Fibroblast of lung (primary cell): Measurements from ENCODE around the gene SEC61B. TPM values are rescaled to one million over a fixed set of nuclear protein-coding genes. Genes with fewer than 3 reads are reported as not detected.

ENCODE experiments used
- DNase-seq, 2 donors: peaks; one replicate each; pipeline versions ENCODE4 v3.0.0 to v3.0.0-alpha.2; 2010; ENCODE audit warnings: low read depth in 2 of 2
- H2AFZ ChIP-seq: 2 replicates; pipeline ENCODE4 v1.5.1; 2012; ENCODE audit warnings: low read length, control low read depth, inconsistent platforms
- H3K27ac ChIP-seq: 2 replicates; pipeline ENCODE4 v1.5.1; 2011; ENCODE audit warnings: low read length, control low read depth; ENCODE audit not compliant: insufficient read depth
- H3K27me3 ChIP-seq: 2 replicates; pipeline ENCODE4 v1.5.1; 2011; ENCODE audit warnings: mild to moderate bottlenecking, low read length; ENCODE audit not compliant: control insufficient read depth, insufficient read depth
- H3K36me3 ChIP-seq: 2 replicates; pipeline ENCODE4 v1.5.1; 2011; ENCODE audit warnings: low read length; ENCODE audit not compliant: control insufficient read depth, insufficient read depth
- H3K4me1 ChIP-seq: 2 replicates; pipeline ENCODE4 v1.5.1; 2011; ENCODE audit warnings: low read length; ENCODE audit not compliant: control insufficient read depth, insufficient read depth; ENCODE audit errors: extremely low read depth
- H3K4me2 ChIP-seq: 2 replicates; pipeline ENCODE4 v1.5.1; 2011; ENCODE audit warnings: low read length, control low read depth; ENCODE audit not compliant: insufficient read depth; ENCODE audit errors: extremely low read depth
- H3K4me3 ChIP-seq, 4 experiments: fragments of 200-600 bp in 1 of 4; sonication (generic) in 1 of 4; replicated peaks in 1 of 4; 2 replicates each; pipeline ENCODE4 v1.5.1; 2011 to 2016; ENCODE audit warnings: low read length in 4 of 4, low read depth in 3 of 4, mild to moderate bottlenecking in 3 of 4, control low read depth in 2 of 4, inconsistent platforms in 1 of 4, mixed read lengths in 1 of 4; ENCODE audit not compliant: insufficient read depth in 1 of 4; ENCODE audit errors: control extremely low read depth in 1 of 4
- H3K79me2 ChIP-seq: 2 replicates; pipeline ENCODE4 v1.5.1; 2012; ENCODE audit warnings: mild to moderate bottlenecking, low read length, inconsistent platforms; ENCODE audit not compliant: control insufficient read depth, insufficient read depth
- H3K9ac ChIP-seq: 2 replicates; pipeline ENCODE4 v1.5.1; 2011; ENCODE audit warnings: mild to moderate bottlenecking, low read length, control low read depth; ENCODE audit not compliant: insufficient read depth
- H3K9me3 ChIP-seq: 2 replicates; pipeline ENCODE4 v1.5.1; 2012; ENCODE audit warnings: low read depth, low read length; ENCODE audit not compliant: control insufficient read depth, insufficient read depth
- H4K20me1 ChIP-seq: 2 replicates; pipeline ENCODE4 v1.5.1; 2011; ENCODE audit warnings: low read length; ENCODE audit not compliant: control insufficient read depth, insufficient read depth; ENCODE audit errors: extremely low read depth
- EZH2 ChIP-seq: IDR thresholded peaks from 2 replicates; pipeline ENCODE4 v1.5.1; 2012; ENCODE audit warnings: low read length, control low read depth, mild to moderate bottlenecking; ENCODE audit errors: missing control alignments
- polyA plus RNA-seq, 2 donors: library from polyadenylated mRNA; depleted of rRNA in 1 of 2; stranded (reverse) in 1 of 2; unstranded in 1 of 2; fragments of >200 nt; gene quantifications; 2 replicates each; pipeline ENCODE4 v1.2.1, GENCODE V29; 2011 to 2012; ENCODE audit warnings: missing spikeins in 1 of 2
- total RNA-seq: library from RNA; depleted of rRNA; stranded (reverse); fragments of >200 nt; gene quantifications from 2 replicates; pipeline ENCODE4 v1.2.1, GENCODE V29; 2014
- TF ChIP-seq, protein P1 (sequence below), 2 donors: IDR thresholded peaks in 1 of 2; conservative IDR thresholded peaks in 1 of 2; 1 replicate in 1 of 2; 2 replicates in 1 of 2; pipeline ENCODE4 v1.5.1; 2011 to 2012; ENCODE audit warnings: low read length in 2 of 2, control low read depth in 1 of 2, inconsistent platforms in 1 of 2, low read depth in 1 of 2, mild to moderate bottlenecking in 1 of 2

SEC61B gene
- total and polyA plus RNA-seq, 2 donors (not counting 1 experiment from before 2014, with no cell fraction given): 58.8 to 213 TPM

DNA sequence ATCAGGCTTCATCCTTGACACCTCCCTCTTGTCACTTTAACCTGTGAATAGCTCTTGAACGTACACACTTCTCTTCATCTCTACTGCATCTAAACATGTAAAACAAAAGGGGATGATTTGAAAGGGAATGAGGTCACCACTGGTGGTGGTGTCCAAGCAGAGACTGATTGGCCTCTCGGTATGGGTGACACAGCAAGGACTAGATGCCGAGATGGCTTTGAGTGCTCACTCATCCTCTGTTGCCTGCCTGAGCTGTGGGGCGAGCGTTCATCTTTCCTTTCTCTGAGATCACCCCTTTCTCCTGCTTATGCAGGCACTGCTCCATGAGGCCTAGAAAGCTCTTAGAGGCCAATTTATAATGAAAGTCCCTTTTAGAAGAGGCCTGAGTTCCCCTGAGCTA, 51.9 kb downstream of the SEC61B start:
- no peaks in the 10 kb centered on the region for H3K27me3 ChIP-seq
- TF ChIP-seq, protein P1, sequence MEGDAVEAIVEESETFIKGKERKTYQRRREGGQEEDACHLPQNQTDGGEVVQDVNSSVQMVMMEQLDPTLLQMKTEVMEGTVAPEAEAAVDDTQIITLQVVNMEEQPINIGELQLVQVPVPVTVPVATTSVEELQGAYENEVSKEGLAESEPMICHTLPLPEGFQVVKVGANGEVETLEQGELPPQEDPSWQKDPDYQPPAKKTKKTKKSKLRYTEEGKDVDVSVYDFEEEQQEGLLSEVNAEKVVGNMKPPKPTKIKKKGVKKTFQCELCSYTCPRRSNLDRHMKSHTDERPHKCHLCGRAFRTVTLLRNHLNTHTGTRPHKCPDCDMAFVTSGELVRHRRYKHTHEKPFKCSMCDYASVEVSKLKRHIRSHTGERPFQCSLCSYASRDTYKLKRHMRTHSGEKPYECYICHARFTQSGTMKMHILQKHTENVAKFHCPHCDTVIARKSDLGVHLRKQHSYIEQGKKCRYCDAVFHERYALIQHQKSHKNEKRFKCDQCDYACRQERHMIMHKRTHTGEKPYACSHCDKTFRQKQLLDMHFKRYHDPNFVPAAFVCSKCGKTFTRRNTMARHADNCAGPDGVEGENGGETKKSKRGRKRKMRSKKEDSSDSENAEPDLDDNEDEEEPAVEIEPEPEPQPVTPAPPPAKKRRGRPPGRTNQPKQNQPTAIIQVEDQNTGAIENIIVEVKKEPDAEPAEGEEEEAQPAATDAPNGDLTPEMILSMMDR (conservative IDR thresholded peaks at IDR 0.05 in 1 of 2, IDR thresholded peaks at IDR 0.05 in 1 of 2; ENCODE audit: low read depth in 1 of 2, low read length in 2 of 2): no peak
- no peak for TF ChIP-seq EZH2
- H4K20me1 ChIP-seq: no peaks in the 10 kb centered on the region

DNA sequence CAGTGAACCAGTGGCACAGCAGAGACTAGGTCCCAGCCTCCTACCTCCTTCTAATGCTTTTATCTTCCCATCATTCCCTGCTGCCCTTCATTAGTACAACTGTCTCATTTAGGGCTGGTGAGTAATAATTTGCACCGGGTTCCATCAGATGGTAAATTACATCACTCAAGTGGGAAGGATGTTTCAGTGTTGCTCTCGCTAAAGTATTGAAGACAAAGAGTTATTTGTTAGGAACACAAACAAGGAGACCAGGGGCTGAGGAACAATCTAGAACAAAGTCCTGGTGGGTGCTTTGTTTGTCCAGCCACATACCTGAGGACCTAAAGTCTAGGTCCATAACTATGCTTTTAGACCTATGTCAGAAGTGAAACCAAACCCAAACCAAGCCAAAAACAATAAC, 52.4 kb downstream of the SEC61B start:
- Histone ChIP-seq H3K9ac (no peak overlapping the region), H3K4me2 (peak overlapping the region; percentile 10), H3K4me1 (no peaks in the 10 kb centered on the region), H3K79me2 (no peaks in the 10 kb centered on the region), H3K27me3 (no peaks in the 10 kb centered on the region), H3K9me3 (no peaks in the 10 kb centered on the region), H3K36me3 (no peaks in the 10 kb centered on the region), H3K4me3 (no peak overlapping the region), H2AFZ (no peak overlapping the region), H3K27ac (no peak overlapping the region), H4K20me1 (no peaks in the 10 kb centered on the region)
- DNase-seq: no peak
- TF ChIP-seq, protein P1 (conservative IDR thresholded peaks at IDR 0.05 in 1 of 2, IDR thresholded peaks at IDR 0.05 in 1 of 2; ENCODE audit: low read depth in 1 of 2, low read length in 2 of 2): no peak
- no peak for TF ChIP-seq EZH2

More for the DNA sequence above, 51.9 kb downstream of the SEC61B start:
- Histone ChIP-seq H3K4me2 (no peak overlapping the region), H3K9ac (no peak overlapping the region), H3K36me3 (no peaks in the 10 kb centered on the region), H2AFZ (no peak overlapping the region), H3K79me2 (no peaks in the 10 kb centered on the region), H3K27ac (no peak overlapping the region), H3K9me3 (no peaks in the 10 kb centered on the region), H3K4me1 (peaks cover 2% of the 10 kb centered on the region), H3K4me3 (no peak overlapping the region)
- DNase-seq: no peak

Other genes with a start within 250 kb of the SEC61B start
- gene TGFBR1, start 117.2 kb upstream of the SEC61B start, total RNA-seq: 63.9 and 79.1 TPM in 2 replicates
- 30.4 and 78.5 TPM in 2 replicates for gene TGFBR1, start 117.2 kb upstream of the SEC61B start, polyA plus RNA-seq
- 37.8 and 41.6 TPM in 2 replicates for gene ALG2, start 340 bp upstream of the SEC61B start, total RNA-seq
- gene ALG2, start 340 bp upstream of the SEC61B start, polyA plus RNA-seq: 47.6 and 62.2 TPM in 2 replicates